GM21717 (cell line): ENCODE measurements around the gene FBXO48.

Experiments used
- ATAC-seq: cut with Tn5 transposase; IDR thresholded peaks from one replicate; pipeline ENCODE4 v1.9.1; 2021; ENCODE audit warnings: mild to moderate bottlenecking, moderate library complexity; ENCODE audit not compliant: unreplicated experiment

FBXO48 gene

GRCh38 chr2:68467077-68467960 is at the start of gene FBXO48, which contains the start of gene APLF:
FBXO48 (minus strand) TSS chr2:68467294; CDS start chr2:68465145, 2,149 bp downstream.
APLF (plus strand) TSS chr2:68467585; CDS start chr2:68467732, 147 bp downstream.
- ATAC-seq: peak; percentile 93

GRCh38 chr2:68516051-68516955 is 49.2 kb upstream of the FBXO48 start:
- ATAC-seq: no peak

GRCh38 chr2:68514316-68514929 is 47.3 kb upstream of the FBXO48 start:
- no peak for ATAC-seq

- ATAC-seq: no peak
Observed at GRCh38 chr2:68512966-68513365, 45.9 kb upstream of the FBXO48 start.

GRCh38 chr2:68512326-68512725 is 45.2 kb upstream of the FBXO48 start:
- ATAC-seq: no peak

GRCh38 chr2:68506170-68506569 is 39.1 kb upstream of the FBXO48 start:
- no peak for ATAC-seq

- no peak for ATAC-seq
Observed at GRCh38 chr2:68505603-68506159, 38.6 kb upstream of the FBXO48 start.

GRCh38 chr2:68501768-68502167 is 34.7 kb upstream of the FBXO48 start:
- ATAC-seq: no peak

GRCh38 chr2:68500649-68501048 is 33.6 kb upstream of the FBXO48 start:
- ATAC-seq: no peak

GRCh38 chr2:68499133-68499532 is 32.0 kb upstream of the FBXO48 start:
- no peak for ATAC-seq

- no peak for ATAC-seq
Observed at GRCh38 chr2:68491582-68491981, 24.5 kb upstream of the FBXO48 start.

GRCh38 chr2:68489282-68489681 is 22.2 kb upstream of the FBXO48 start:
- no peak for ATAC-seq

GRCh38 chr2:68488605-68489004 is 21.5 kb upstream of the FBXO48 start:
- ATAC-seq: peak; percentile 56

GRCh38 chr2:68487773-68488355 is 20.8 kb upstream of the FBXO48 start:
- no peak for ATAC-seq

GRCh38 chr2:68483011-68483410 is 15.9 kb upstream of the FBXO48 start:
- ATAC-seq: no peak

GRCh38 chr2:68482296-68482820 is 15.3 kb upstream of the FBXO48 start:
- no peak for ATAC-seq

GRCh38 chr2:68478688-68479087 is 11.6 kb upstream of the FBXO48 start:
- no peak for ATAC-seq

GRCh38 chr2:68476454-68476853 is 9.4 kb upstream of the FBXO48 start:
- no peak for ATAC-seq

GRCh38 chr2:68475576-68475975 is 8.5 kb upstream of the FBXO48 start:
- no peak for ATAC-seq

GRCh38 chr2:68475110-68475509 is 8.0 kb upstream of the FBXO48 start:
- ATAC-seq: no peak
